Left ventricle myocardium inferior (tissue), 1 donor: Measurements from ENCODE around the gene AMOTL2. TPM values are rescaled to one million over a fixed set of nuclear protein-coding genes. Genes with fewer than 3 reads are reported as not detected.
A peak's percentile ranks its signal among the peaks of the same experiment; 100 is the strongest.

Source experiments
- DNase-seq: peaks from one replicate; pipeline ENCODE4 v3.0.0-alpha.2; 2020
- H3K27ac ChIP-seq: fragments of 200-600 bp; replicated peaks from 2 replicates; pipeline ENCODE4 v1.8.0; 2021
- H3K27me3 ChIP-seq: fragments of 200-600 bp; 2 replicates; pipeline ENCODE4 v1.8.0; 2021; ENCODE audit warnings: low read depth
- H3K36me3 ChIP-seq: fragments of 200-600 bp; 2 replicates; pipeline ENCODE4 v1.8.0; 2021
- H3K4me1 ChIP-seq: fragments of 200-600 bp; 2 replicates; pipeline ENCODE4 v1.8.0; 2021
- H3K4me3 ChIP-seq: fragments of 200-600 bp; 2 replicates; pipeline ENCODE4 v1.8.0; 2021; ENCODE audit warnings: mild to moderate bottlenecking, moderate library complexity
- H3K9me3 ChIP-seq: fragments of 200-600 bp; replicated peaks from 2 replicates; pipeline ENCODE4 v1.8.0; 2021
- intact Hi-C: fragments of 100-400 bp; cut with micrococcal nuclease; formaldehyde crosslinking; loops from one replicate; pipeline ENCODE4 v1.11.0; 2022
- total RNA-seq: library from RNA; stranded (reverse); fragmentation: NEBNext Ultra II Directional; extraction: Animal tissue kit (Norgen Biotek cat#: 25700); gene quantifications from one replicate; pipeline ENCODE4 v1.2.1, GENCODE V29; 2021
- TF ChIP-seq, protein P1 (sequence below): fragments of 200-600 bp; IDR thresholded peaks from 2 replicates; pipeline ENCODE4 v1.8.0; 2021; ENCODE audit warnings: antibody characterized with exemption, mild to moderate bottlenecking, borderline replicate concordance
- donor health status: DM: no; HTN: yes; CAD: no; lungs with severe emphysema.

AMOTL2 gene
- total RNA-seq, 1 donor from 2014 or later: 44.4 TPM

- H3K36me3 ChIP-seq: peaks cover 91% of the 10 kb centered on the region
- H3K9me3 ChIP-seq: no peaks in the 10 kb centered on the region
- intact Hi-C loops: no loop called here
- peak overlapping the region; percentile 100 for H3K27ac ChIP-seq
- no peak overlapping the region for H3K4me3 ChIP-seq
- H3K4me1 ChIP-seq: peaks cover 100% of the 10 kb centered on the region
- no peaks in the 10 kb centered on the region for H3K27me3 ChIP-seq
- no peak for DNase-seq
- TF ChIP-seq, protein P1, sequence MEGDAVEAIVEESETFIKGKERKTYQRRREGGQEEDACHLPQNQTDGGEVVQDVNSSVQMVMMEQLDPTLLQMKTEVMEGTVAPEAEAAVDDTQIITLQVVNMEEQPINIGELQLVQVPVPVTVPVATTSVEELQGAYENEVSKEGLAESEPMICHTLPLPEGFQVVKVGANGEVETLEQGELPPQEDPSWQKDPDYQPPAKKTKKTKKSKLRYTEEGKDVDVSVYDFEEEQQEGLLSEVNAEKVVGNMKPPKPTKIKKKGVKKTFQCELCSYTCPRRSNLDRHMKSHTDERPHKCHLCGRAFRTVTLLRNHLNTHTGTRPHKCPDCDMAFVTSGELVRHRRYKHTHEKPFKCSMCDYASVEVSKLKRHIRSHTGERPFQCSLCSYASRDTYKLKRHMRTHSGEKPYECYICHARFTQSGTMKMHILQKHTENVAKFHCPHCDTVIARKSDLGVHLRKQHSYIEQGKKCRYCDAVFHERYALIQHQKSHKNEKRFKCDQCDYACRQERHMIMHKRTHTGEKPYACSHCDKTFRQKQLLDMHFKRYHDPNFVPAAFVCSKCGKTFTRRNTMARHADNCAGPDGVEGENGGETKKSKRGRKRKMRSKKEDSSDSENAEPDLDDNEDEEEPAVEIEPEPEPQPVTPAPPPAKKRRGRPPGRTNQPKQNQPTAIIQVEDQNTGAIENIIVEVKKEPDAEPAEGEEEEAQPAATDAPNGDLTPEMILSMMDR: no peak
Observed at GRCh38 chr3:134357261-134357913, 16.9 kb downstream of the AMOTL2 start.

- no peak overlapping the region for H3K4me3 ChIP-seq
- DNase-seq: no peak
- H3K36me3 ChIP-seq: peaks cover 82% of the 10 kb centered on the region
- TF ChIP-seq, protein P1: no peak
- H3K27me3 ChIP-seq: no peaks in the 10 kb centered on the region
- no peaks in the 10 kb centered on the region for H3K9me3 ChIP-seq
- intact Hi-C loops: no loop called here
- H3K27ac ChIP-seq: peak overlapping the region; percentile 100
- peaks cover 100% of the 10 kb centered on the region for H3K4me1 ChIP-seq
Observed at GRCh38 chr3:134356411-134357040, 17.7 kb downstream of the AMOTL2 start.

- H3K36me3 ChIP-seq: peaks cover 71% of the 10 kb centered on the region
- no peak overlapping the region for H3K4me3 ChIP-seq
- TF ChIP-seq, protein P1: no peak
- DNase-seq: no peak
- no peaks in the 10 kb centered on the region for H3K9me3 ChIP-seq
- H3K27ac ChIP-seq: peak overlapping the region; percentile 39
- intact Hi-C loops: no loop called here
- H3K27me3 ChIP-seq: no peaks in the 10 kb centered on the region
- peaks cover 100% of the 10 kb centered on the region for H3K4me1 ChIP-seq
Observed at GRCh38 chr3:134355416-134355815, 18.8 kb downstream of the AMOTL2 start.

DNA sequence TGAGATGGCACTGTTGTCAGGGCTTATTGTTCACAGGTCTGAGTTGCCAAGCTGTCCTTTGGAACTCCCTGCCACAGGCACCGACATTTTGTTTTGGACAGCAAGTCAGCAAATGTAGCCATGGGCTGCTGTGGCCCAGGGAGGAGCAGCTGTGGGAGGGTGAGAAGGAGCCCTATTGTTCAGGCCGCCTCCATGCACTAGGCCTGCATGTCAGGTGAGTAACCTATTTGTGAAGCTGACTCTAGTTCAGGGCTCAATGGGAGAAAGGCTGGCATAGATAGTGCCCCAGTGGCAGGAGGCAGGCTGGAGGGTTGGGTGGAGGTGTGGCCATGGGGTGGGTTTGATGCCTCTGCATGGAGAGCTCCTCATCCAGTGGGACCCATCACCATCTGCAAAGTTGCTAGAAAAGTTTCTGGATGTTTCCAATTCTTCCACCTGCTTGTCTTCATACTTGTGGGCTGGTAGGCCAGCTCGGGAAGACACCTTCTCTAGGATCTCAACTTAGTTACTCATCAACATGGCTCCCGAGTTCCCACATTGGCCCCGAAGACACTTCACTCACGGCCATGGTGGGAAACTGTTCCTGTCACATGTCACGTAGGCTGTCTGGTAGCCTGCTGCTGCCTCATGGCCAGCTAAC is 19.5 kb downstream of the AMOTL2 start:
- intact Hi-C loops: no loop called here
- DNase-seq: no peak
- H3K4me1 ChIP-seq: peaks cover 95% of the 10 kb centered on the region

DNA sequence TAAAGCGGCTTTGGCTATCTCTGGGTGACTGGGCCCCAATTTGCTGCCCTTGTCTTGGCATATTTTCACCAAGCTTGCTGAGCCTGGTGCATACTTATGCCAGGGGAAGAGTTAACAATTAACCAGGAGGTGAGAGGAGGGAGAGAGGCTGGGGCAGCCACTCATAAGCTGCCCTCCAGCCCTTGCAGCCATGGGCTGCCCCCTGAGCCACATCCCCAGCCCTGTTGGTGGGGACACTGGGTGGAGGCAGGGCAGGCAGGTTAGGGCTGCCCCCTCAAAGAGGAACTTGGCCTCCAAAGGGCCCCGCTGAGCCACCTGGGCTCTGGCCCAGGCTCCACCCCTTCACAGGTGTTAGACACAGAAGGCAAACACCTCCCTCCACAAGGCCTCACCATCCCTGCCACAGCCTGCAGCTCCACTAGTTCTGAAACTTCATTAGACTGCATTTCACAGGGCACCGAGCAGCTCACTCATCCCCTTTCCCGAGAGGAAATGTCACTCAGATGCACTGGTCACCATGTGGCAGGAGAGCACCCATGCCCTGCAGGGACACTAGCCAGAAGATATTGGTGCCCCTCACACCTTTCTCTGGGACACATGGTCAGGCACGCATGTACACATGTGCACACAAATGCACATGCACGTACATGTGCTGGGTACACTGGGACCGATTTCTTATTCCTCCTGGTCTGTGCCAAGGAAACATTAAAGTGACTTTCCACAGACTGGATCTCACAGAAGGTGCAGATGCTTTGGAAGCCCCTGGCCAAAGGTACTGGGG is 20.2 kb downstream of the AMOTL2 start:
- peak overlapping the region; percentile 39 for H3K27ac ChIP-seq
- no peak overlapping the region for H3K4me3 ChIP-seq
- peaks cover 89% of the 10 kb centered on the region for H3K4me1 ChIP-seq
- intact Hi-C loops: no loop called here
- no peak for DNase-seq
- TF ChIP-seq, protein P1: no peak
- no peaks in the 10 kb centered on the region for H3K9me3 ChIP-seq
- H3K36me3 ChIP-seq: peaks cover 57% of the 10 kb centered on the region
- no peaks in the 10 kb centered on the region for H3K27me3 ChIP-seq

More for the DNA sequence above, 19.5 kb downstream of the AMOTL2 start:
- H3K9me3 ChIP-seq: no peaks in the 10 kb centered on the region
- no peaks in the 10 kb centered on the region for H3K27me3 ChIP-seq
- peaks cover 64% of the 10 kb centered on the region for H3K36me3 ChIP-seq
- TF ChIP-seq, protein P1: no peak
- peak overlapping the region; percentile 39 for H3K27ac ChIP-seq
- H3K4me3 ChIP-seq: no peak overlapping the region
